ENCODE results near the gene KIAA1614. TPM values are rescaled to one million over a fixed set of nuclear protein-coding genes. Genes with fewer than 3 reads are reported as not detected.

KIAA1614 gene
- total and polyA plus RNA-seq, 10 of the 15 experiments (the other 5 are each of a cell fraction or from before 2014, with no cell fraction given), result 0.03 to 1.0 (median 0.26) TPM; not detected in 1

DNA sequence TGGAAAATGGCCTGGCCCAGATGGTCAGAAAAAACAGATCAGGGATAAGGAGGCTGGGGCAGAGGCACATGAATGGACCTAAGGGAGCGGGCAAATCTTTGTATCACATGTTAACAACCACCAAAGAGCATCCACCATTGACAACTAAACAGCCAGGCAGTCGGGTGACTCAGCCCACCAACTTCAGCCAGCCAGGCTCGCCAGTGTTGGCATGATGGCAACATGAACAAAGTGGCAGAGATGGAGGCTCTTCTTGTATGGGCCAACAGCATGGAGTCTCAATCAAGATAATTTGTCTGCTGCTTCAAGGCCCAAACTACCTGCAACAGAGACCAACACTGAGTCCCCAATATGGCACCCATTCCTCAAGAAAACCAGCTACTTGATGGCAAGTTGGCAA is 16.5 kb upstream of the KIAA1614 start:
- DNase-seq (ENCODE audit: low read depth, low spot score) (no peak), ATAC-seq (no peak), FAIRE-seq (no peak)
- ChIA-PET POLR2A (no interaction called here), RAD21 (ENCODE audit: unreplicated experiment) (interaction anchor here (0.6 kb wide), 1 partner anchor 1253 kb away, joined by 3 read pairs; no protein-coding TSS in a partner anchor), SMC1A (ENCODE audit: uncharacterized antibody, unreplicated experiment) (interaction anchor here (1.0 to 1.1 kb wide), 2 partner anchors 14 to 34 kb away, joined by 3 read pairs; no protein-coding TSS in a partner anchor), CTCF (interaction anchor here (1.1 to 2.3 kb wide), 3 partner anchors 10 to 246 kb away, joined by 3 to 8 read pairs (median 5); no protein-coding TSS in a partner anchor)
- no peaks in the 10 kb centered on the region for H3K27me3 ChIP-seq (replicated peaks in 1 of 2; ENCODE audit: control insufficient read depth in 2 of 2, insufficient read depth in 2 of 2, low read length in 1 of 2)
- in situ Hi-C loops (cut with MboI) (no loop called here), intact Hi-C loops (cut with micrococcal nuclease; ENCODE audit: unreplicated experiment) (no loop called here)
- no peaks in the 10 kb centered on the region for H3K79me2 ChIP-seq (ENCODE audit: control insufficient read depth, insufficient read depth, low read length)
- H4K20me1 ChIP-seq (ENCODE audit: control insufficient read depth, insufficient read depth), result no peaks in the 10 kb centered on the region
- no TSS peak for BruUV-seq (replicated peaks)
- H3K27ac ChIP-seq (ENCODE audit: control insufficient read depth, insufficient read depth), result no peak overlapping the region
- 60% methylated on average over 3 of the region's 3 CpGs for WGBS (ENCODE audit: insufficient coverage, insufficient replicate concordance, low lambda C conversion rate, missing lambda C conversion rate)
- no peak overlapping the region for H3K4me3 ChIP-seq
- H2AFZ ChIP-seq (ENCODE audit: control insufficient read depth, low read depth, low read length), result no peak overlapping the region
- TF ChIP-seq, protein P1, sequence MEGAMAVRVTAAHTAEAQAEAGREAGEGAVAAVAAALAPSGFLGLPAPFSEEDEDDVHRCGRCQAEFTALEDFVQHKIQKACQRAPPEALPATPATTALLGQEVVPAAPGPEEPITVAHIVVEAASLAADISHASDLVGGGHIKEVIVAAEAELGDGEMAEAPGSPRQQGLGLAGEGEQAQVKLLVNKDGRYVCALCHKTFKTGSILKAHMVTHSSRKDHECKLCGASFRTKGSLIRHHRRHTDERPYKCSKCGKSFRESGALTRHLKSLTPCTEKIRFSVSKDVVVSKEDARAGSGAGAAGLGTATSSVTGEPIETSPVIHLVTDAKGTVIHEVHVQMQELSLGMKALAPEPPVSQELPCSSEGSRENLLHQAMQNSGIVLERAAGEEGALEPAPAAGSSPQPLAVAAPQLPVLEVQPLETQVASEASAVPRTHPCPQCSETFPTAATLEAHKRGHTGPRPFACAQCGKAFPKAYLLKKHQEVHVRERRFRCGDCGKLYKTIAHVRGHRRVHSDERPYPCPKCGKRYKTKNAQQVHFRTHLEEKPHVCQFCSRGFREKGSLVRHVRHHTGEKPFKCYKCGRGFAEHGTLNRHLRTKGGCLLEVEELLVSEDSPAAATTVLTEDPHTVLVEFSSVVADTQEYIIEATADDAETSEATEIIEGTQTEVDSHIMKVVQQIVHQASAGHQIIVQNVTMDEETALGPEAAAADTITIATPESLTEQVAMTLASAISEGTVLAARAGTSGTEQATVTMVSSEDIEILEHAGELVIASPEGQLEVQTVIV (IDR thresholded peaks at IDR 0.05; ENCODE audit: borderline replicate concordance, partially characterized antibody), result no peak
- TF ChIP-seq PAX8 (IDR thresholded peaks at IDR 0.05), result no peak
- TF ChIP-seq SREBF1 (IDR thresholded peaks at IDR 0.05; ENCODE audit: low read length), result no peak
- TF ChIP-seq NR2C2 (IDR thresholded peaks at IDR 0.05; ENCODE audit: borderline replicate concordance, control insufficient read depth, insufficient read length, low read depth), result no peak
- TF ChIP-seq WRNIP1 (IDR thresholded peaks at IDR 0.05; ENCODE audit: borderline replicate concordance, low read depth, low read length), result no peak
- no peak for TF ChIP-seq ZNF384 (IDR thresholded peaks at IDR 0.05; ENCODE audit: borderline replicate concordance, low read depth, low read length)
- no peak for TF ChIP-seq ATF7 (IDR thresholded peaks at IDR 0.05; ENCODE audit: low read depth)
- TF ChIP-seq SMARCA5 (IDR thresholded peaks at IDR 0.05), result no peak
- TF ChIP-seq PAX5 (IDR thresholded peaks at IDR 0.05; ENCODE audit: borderline replicate concordance, low read depth, low read length), result no peak
- TF ChIP-seq EZH2 (IDR thresholded peaks at IDR 0.05; ENCODE audit: borderline replicate concordance, control insufficient read depth, low read depth, low read length), result no peak
- TF ChIP-seq, protein P2, sequence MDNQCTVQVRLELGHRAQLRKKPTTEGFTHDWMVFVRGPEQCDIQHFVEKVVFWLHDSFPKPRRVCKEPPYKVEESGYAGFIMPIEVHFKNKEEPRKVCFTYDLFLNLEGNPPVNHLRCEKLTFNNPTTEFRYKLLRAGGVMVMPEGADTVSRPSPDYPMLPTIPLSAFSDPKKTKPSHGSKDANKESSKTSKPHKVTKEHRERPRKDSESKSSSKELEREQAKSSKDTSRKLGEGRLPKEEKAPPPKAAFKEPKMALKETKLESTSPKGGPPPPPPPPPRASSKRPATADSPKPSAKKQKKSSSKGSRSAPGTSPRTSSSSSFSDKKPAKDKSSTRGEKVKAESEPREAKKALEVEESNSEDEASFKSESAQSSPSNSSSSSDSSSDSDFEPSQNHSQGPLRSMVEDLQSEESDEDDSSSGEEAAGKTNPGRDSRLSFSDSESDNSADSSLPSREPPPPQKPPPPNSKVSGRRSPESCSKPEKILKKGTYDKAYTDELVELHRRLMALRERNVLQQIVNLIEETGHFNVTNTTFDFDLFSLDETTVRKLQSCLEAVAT (IDR thresholded peaks at IDR 0.05), result no peak
- TF ChIP-seq NR2F1 (conservative IDR thresholded peaks at IDR 0.05), result no peak
- TF ChIP-seq, protein P3, sequence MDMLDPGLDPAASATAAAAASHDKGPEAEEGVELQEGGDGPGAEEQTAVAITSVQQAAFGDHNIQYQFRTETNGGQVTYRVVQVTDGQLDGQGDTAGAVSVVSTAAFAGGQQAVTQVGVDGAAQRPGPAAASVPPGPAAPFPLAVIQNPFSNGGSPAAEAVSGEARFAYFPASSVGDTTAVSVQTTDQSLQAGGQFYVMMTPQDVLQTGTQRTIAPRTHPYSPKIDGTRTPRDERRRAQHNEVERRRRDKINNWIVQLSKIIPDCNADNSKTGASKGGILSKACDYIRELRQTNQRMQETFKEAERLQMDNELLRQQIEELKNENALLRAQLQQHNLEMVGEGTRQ (IDR thresholded peaks at IDR 0.05; ENCODE audit: borderline replicate concordance, low read depth, low read length), result no peak
- TF ChIP-seq, protein P4, sequence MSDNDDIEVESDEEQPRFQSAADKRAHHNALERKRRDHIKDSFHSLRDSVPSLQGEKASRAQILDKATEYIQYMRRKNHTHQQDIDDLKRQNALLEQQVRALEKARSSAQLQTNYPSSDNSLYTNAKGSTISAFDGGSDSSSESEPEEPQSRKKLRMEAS (IDR thresholded peaks at IDR 0.05; ENCODE audit: low read depth, low read length), result no peak
- no peak for TF ChIP-seq KLF5 (IDR thresholded peaks at IDR 0.05; ENCODE audit: partially characterized antibody)
- TF ChIP-seq, protein P5, sequence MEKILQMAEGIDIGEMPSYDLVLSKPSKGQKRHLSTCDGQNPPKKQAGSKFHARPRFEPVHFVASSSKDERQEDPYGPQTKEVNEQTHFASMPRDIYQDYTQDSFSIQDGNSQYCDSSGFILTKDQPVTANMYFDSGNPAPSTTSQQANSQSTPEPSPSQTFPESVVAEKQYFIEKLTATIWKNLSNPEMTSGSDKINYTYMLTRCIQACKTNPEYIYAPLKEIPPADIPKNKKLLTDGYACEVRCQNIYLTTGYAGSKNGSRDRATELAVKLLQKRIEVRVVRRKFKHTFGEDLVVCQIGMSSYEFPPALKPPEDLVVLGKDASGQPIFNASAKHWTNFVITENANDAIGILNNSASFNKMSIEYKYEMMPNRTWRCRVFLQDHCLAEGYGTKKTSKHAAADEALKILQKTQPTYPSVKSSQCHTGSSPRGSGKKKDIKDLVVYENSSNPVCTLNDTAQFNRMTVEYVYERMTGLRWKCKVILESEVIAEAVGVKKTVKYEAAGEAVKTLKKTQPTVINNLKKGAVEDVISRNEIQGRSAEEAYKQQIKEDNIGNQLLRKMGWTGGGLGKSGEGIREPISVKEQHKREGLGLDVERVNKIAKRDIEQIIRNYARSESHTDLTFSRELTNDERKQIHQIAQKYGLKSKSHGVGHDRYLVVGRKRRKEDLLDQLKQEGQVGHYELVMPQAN (conservative IDR thresholded peaks at IDR 0.05), result no peak
- TF ChIP-seq, protein P6, sequence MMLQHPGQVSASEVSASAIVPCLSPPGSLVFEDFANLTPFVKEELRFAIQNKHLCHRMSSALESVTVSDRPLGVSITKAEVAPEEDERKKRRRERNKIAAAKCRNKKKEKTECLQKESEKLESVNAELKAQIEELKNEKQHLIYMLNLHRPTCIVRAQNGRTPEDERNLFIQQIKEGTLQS (IDR thresholded peaks at IDR 0.05; ENCODE audit: borderline replicate concordance, extremely low read depth, low read depth, low read length), result no peak
- H3K9me3 ChIP-seq (replicated peaks; ENCODE audit: control insufficient read depth, insufficient read depth, low read length), result no peaks in the 10 kb centered on the region
- no peak overlapping the region for H3K4me2 ChIP-seq (ENCODE audit: control insufficient read depth, insufficient read depth)
- no peak overlapping the region for H3K9ac ChIP-seq (ENCODE audit: control insufficient read depth, insufficient read depth, low read length)
- no peaks in the 10 kb centered on the region for H3K36me3 ChIP-seq (ENCODE audit: control insufficient read depth in 2 of 2, insufficient read depth in 2 of 2, low read length in 1 of 2)
- no peaks in the 10 kb centered on the region for H3K4me1 ChIP-seq (ENCODE audit: control insufficient read depth, insufficient read depth, low read length)

Measured in GM12878 (cell line).